ENCODE measurements around the gene CRYBG2.

CRYBG2 gene

DNA sequence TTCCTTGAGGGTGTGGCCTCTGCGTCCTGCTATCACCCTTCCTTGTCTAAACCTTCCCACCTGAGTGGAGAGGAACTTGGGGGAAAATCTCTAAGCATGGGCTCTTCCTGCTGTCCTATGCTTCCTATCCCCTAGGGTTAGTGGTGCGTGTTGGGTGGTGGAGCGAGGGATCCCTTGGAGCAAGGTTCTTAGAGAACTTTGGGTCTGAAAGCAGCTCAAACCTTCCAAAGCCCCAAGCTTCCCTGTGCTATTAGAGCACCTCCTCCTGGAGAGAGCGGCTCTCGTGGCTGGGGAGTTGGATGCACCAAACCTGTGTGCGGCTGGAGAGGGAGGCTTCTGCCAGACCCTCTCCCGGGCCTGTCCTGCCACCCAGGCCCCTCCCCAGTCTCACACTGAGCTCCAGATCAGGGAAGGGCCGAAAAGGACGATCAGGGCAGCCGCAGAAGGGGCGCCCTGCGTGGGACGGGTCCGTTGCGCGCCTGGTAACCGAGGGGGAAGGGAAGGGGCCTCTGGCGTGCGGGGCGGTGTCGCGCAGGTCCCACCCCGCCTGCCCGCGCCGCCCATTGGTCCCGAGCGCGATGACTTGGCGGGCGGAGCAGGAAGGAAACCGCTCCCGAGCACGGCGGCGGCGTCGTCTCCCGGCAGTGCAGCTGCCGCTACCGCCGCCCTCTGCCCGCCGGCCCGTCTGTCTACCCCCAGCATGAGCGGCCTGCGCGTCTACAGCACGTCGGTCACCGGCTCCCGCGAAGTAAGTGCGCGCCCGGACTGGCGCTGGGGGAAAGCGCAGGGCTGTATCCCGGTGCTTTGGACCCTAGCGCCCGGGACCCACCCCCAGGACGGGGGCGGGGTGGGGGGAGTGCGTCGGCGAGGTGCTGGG lies 74.2 kb downstream of the CRYBG2 start, which contains the start of gene SH3BGRL3:
SH3BGRL3 (plus strand) TSS at position 631 of the 877 bp plus-strand sequence; CDS start at position 701, 70 bp downstream.
- Histone ChIP-seq H3K27me3 (ENCODE audit: control insufficient read depth, insufficient read depth, low read length) (no peaks in the 10 kb centered on the region), H3K4me3 (ENCODE audit: low read depth, low read length) (peak within 1 kb of the TSS; percentile 77), H3K9ac (ENCODE audit: low read depth, low read length) (peak within 1 kb of the TSS; percentile 82), H3K4me1 (ENCODE audit: control insufficient read depth, insufficient read depth, low read length) (peaks cover 29% of the 10 kb centered on the region), H3K36me3 (ENCODE audit: control insufficient read depth, insufficient read depth, low read length) (peaks cover 23% of the 10 kb centered on the region), H3K9me3 (ENCODE audit: control insufficient read depth, insufficient read depth, low read length) (no peaks in the 10 kb centered on the region)

DNA sequence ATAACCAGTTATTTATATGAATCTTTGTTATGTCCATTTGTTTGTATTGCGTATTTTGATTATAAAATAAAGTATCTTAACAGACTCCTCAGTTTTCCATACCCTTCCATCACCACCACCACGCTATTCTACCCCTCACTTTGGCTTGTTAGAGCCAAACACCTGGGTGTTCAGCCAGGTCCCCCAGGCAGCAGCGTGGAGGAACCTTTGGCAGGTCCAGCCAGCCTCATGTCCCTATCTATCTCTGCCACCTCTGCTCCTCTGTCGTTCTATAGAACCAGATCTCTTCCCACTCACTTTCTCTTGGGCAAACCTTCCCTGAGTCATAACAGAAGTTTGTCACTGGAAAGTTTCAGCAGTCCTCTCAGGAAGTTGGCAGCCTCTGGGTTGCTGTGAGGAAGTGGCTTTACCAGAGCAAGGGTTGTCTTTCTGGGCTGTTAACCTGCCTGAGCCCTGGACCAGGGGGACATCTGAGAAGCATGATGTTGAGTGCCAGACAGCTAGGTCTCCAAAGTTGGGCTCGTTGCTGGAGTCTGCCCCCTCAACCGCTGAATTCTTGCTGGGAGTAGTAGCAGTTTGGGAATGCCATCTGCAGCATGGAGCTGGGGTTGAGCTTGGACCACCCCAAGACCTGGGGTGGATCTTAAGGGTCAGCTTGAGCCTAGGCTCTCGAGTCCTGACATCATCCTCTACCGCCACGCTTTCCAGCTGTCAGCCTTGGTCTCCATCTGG lies 75.0 kb downstream of the CRYBG2 start:
- peak overlapping the region; percentile 77 for H3K4me3 ChIP-seq (ENCODE audit: low read depth, low read length)
- H3K4me1 ChIP-seq (ENCODE audit: control insufficient read depth, insufficient read depth, low read length): peaks cover 24% of the 10 kb centered on the region

DNA sequence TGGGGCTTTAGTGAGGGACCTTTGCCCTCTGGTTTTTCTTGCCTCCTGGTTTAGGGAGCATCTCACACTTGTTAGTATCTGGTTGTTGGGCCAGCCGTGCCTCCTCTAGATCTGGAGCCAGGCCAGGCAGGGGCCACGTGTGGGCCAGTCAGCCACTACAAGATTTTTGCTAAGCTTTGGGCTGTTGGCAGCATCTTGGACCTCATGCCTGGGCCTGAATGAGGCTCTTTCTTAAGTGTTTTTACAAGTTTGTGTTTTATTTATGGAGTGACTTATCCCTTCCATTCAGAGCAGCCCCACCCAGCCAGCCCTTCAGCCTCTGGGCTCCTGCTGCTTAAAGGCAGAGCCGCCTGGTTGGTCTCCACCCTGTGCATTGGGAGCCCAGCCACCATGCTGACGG lies 75.6 kb downstream of the CRYBG2 start:
- H3K4me3 ChIP-seq (ENCODE audit: low read depth, low read length): no peak overlapping the region
- no peak overlapping the region for H3K9ac ChIP-seq (ENCODE audit: low read depth, low read length)
- H3K9me3 ChIP-seq (ENCODE audit: control insufficient read depth, insufficient read depth, low read length): no peaks in the 10 kb centered on the region
- H3K4me1 ChIP-seq (ENCODE audit: control insufficient read depth, insufficient read depth, low read length): peaks cover 24% of the 10 kb centered on the region
- H3K27me3 ChIP-seq (ENCODE audit: control insufficient read depth, insufficient read depth, low read length): no peaks in the 10 kb centered on the region
- peaks cover 23% of the 10 kb centered on the region for H3K36me3 ChIP-seq (ENCODE audit: control insufficient read depth, insufficient read depth, low read length)

More for the DNA sequence above, 75.0 kb downstream of the CRYBG2 start:
- H3K27me3 ChIP-seq (ENCODE audit: control insufficient read depth, insufficient read depth, low read length): no peaks in the 10 kb centered on the region
- H3K9me3 ChIP-seq (ENCODE audit: control insufficient read depth, insufficient read depth, low read length): no peaks in the 10 kb centered on the region
- no peak overlapping the region for H3K9ac ChIP-seq (ENCODE audit: low read depth, low read length)
- H3K36me3 ChIP-seq (ENCODE audit: control insufficient read depth, insufficient read depth, low read length): peaks cover 23% of the 10 kb centered on the region

DNA sequence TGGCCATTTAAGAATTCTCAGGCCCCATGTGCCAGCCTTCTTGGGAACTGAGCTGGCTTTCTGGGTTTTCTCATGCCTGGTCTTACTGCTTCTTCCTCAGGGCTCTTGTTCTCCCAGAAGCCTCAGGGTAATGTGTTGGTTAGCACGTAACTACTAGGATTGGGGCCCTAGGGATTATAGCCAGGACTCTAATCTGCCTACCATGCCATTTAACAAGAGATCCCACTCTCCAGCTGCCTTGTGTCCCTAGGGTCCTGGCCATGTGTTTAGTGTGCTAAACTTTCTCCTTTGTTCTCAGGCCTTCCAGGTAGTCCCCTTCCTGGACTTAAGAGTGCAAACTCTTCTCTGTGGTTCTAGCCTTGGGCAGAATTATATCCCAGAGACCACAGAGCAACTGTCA lies 76.2 kb downstream of the CRYBG2 start:
- Histone ChIP-seq H3K27me3 (ENCODE audit: control insufficient read depth, insufficient read depth, low read length) (no peaks in the 10 kb centered on the region), H3K9me3 (ENCODE audit: control insufficient read depth, insufficient read depth, low read length) (no peaks in the 10 kb centered on the region), H3K36me3 (ENCODE audit: control insufficient read depth, insufficient read depth, low read length) (peaks cover 29% of the 10 kb centered on the region), H3K9ac (ENCODE audit: low read depth, low read length) (no peak overlapping the region), H3K4me3 (ENCODE audit: low read depth, low read length) (no peak overlapping the region), H3K4me1 (ENCODE audit: control insufficient read depth, insufficient read depth, low read length) (peaks cover 23% of the 10 kb centered on the region)

DNA sequence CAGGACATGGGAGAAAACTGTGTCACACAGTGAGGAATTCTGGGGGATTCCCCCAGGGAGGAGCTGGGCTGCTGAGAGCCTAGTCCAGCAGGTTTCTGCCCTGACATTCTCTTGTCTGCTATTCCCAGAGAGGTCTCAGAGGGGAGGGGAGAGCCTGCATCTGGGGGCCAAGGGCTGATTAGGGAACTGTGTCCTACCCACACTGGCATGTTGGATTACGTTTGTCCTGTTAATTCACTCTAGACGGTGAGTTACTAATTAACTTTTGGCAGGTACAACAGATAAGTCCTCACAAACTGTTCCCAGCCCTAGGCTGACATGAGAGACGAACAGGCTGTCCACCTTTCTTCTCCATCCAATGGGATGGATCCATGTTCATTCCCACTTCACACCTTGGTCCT lies 76.7 kb downstream of the CRYBG2 start:
- Histone ChIP-seq H3K9ac (ENCODE audit: low read depth, low read length) (no peak overlapping the region), H3K9me3 (ENCODE audit: control insufficient read depth, insufficient read depth, low read length) (no peaks in the 10 kb centered on the region), H3K4me3 (ENCODE audit: low read depth, low read length) (no peak overlapping the region), H3K27me3 (ENCODE audit: control insufficient read depth, insufficient read depth, low read length) (no peaks in the 10 kb centered on the region), H3K36me3 (ENCODE audit: control insufficient read depth, insufficient read depth, low read length) (peaks cover 30% of the 10 kb centered on the region), H3K4me1 (ENCODE audit: control insufficient read depth, insufficient read depth, low read length) (peaks cover 20% of the 10 kb centered on the region)

DNA sequence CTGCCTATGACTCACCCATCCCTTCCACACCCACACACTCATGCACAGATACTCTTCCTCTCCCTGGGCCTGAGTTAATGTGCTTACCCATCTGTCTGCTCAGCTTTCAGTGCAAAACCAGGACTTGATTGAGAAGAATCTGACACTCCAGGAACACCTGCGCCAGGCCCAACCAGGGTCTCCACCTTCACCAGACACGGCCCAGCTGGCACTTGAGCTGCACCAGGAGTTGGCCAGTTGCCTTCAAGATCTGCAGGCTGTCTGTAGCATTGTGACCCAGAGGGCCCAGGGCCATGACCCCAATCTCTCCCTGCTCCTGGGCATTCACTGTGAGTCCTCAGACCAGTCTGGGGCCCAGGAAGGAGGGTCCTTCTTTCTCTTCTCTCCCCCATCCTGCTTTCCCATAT lies 77.5 kb downstream of the CRYBG2 start:
- no peaks in the 10 kb centered on the region for H3K9me3 ChIP-seq (ENCODE audit: control insufficient read depth, insufficient read depth, low read length)
- H3K27me3 ChIP-seq (ENCODE audit: control insufficient read depth, insufficient read depth, low read length): no peaks in the 10 kb centered on the region
- peaks cover 30% of the 10 kb centered on the region for H3K36me3 ChIP-seq (ENCODE audit: control insufficient read depth, insufficient read depth, low read length)
- peaks cover 16% of the 10 kb centered on the region for H3K4me1 ChIP-seq (ENCODE audit: control insufficient read depth, insufficient read depth, low read length)
- H3K9ac ChIP-seq (ENCODE audit: low read depth, low read length): no peak overlapping the region
- H3K4me3 ChIP-seq (ENCODE audit: low read depth, low read length): no peak overlapping the region

DNA sequence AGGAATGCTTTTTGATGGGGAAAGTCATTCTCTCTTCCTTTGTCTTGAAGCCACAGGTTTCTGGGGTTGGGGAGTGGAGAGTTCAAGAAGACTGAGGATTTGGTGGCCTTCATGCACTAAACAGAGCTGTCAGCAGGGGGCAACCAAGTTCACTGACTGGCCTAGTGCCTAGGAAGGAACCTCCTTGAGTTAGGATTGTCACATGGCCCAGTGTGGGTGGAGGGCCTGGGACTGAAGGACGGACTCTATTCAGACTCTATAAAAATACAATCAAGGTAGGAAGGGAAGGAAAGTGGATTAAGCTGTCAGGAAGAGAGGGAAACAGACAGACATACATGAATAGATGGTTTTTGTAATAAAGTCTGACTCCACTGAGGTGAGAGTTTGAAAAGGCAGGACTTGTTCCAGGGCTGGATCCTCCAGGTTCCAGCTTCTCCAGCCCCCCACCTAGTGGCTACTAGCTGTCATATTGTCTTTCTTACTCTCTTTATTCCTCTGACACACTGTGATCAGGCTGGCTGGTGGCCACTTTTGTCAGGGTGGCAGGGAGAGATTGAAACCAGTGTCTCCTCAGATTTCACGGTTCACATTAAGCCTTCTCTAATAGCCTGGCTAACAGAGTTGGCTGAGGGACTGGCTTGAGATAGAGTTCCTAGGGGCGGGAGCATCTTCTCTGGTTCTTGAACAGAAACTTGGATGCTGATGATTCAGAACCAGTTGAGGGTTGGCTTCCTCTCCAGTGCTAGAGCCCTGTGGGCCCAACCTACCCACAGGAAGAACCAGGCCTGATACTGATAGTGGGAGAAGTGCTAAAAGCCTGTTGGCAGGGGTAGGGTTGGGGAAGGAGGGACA lies 78.1 kb downstream of the CRYBG2 start:
- Histone ChIP-seq H3K27me3 (ENCODE audit: control insufficient read depth, insufficient read depth, low read length) (no peaks in the 10 kb centered on the region), H3K4me3 (ENCODE audit: low read depth, low read length) (no peak overlapping the region), H3K4me1 (ENCODE audit: control insufficient read depth, insufficient read depth, low read length) (peaks cover 13% of the 10 kb centered on the region), H3K9me3 (ENCODE audit: control insufficient read depth, insufficient read depth, low read length) (no peaks in the 10 kb centered on the region), H3K36me3 (ENCODE audit: control insufficient read depth, insufficient read depth, low read length) (peaks cover 35% of the 10 kb centered on the region), H3K9ac (ENCODE audit: low read depth, low read length) (no peak overlapping the region)

DNA sequence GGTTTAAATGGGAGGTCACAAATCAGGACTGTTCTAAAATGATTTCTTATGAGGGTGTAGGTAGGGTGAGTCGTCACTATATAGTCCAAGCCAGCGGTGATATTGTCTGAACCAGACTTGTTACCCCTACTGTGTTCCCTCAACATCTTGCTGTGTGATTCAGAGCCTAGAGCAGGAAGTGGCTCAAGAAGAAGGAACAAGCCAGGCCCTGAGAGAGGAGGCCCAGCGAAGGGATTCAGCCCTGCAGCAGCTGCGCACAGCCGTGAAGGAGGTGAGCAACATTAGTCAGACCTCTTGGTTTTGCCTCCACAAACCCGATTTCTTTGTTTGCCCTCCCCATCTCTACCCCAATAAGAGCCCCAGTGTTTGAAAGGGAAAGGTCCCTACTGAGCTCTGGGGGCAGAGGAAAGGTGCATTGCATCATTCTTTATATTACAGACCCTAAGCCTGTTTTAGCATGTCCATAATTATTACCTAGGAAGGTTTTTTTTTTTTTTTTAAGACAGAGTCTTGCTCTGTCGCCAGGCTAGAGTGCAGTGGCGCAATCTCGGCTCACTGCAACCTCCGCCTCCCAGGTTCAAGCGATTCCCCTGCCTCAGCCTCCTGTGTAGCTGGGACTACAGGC lies 79.0 kb downstream of the CRYBG2 start:
- Histone ChIP-seq H3K27me3 (ENCODE audit: control insufficient read depth, insufficient read depth, low read length) (no peaks in the 10 kb centered on the region), H3K36me3 (ENCODE audit: control insufficient read depth, insufficient read depth, low read length) (peaks cover 42% of the 10 kb centered on the region), H3K9ac (ENCODE audit: low read depth, low read length) (no peak overlapping the region), H3K9me3 (ENCODE audit: control insufficient read depth, insufficient read depth, low read length) (no peaks in the 10 kb centered on the region), H3K4me1 (ENCODE audit: control insufficient read depth, insufficient read depth, low read length) (peaks cover 10% of the 10 kb centered on the region), H3K4me3 (ENCODE audit: low read depth, low read length) (no peak overlapping the region)
